HTR-8/SVneo (cell line): ENCODE measurements around the gene PSMD1.
"Not testable (repeated sequence)": the region's sequence is repeated elsewhere in the genome, so short reads cannot be mapped to it uniquely, and the experiment has no call there.

ENCODE experiments used
- DNase-seq: peaks from one replicate; pipeline ENCODE4 v3.0.0; 2011; ENCODE audit warnings: low spot score, mixed read lengths; ENCODE audit not compliant: insufficient read length
- FAIRE-seq: peaks from 2 replicates; lab custom pipeline; 2011; peaks lifted over from hg19 to GRCh38; lab: Jason Lieb, UNC

The PSMD1 gene

DNA sequence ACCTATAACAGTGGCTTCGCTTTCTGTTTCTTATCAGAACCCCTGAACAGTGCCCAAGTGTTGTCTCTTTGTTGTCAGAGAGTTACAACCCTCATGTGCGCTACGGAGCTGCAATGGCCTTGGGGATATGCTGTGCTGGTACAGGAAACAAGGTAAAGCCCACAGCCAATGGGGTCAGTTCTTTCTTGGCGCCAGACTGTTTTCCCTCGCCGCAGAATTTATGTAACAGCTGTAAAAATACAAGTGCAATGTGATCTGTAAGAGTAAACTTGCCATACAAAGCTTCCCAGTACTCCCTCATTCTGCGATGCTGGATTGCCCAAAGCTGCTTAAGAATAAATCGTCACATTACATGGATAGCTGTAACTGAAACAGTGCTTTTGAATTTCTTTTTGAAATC is 82.0 kb downstream of the PSMD1 start:
- no peak for FAIRE-seq
- DNase-seq: no peak

DNA sequence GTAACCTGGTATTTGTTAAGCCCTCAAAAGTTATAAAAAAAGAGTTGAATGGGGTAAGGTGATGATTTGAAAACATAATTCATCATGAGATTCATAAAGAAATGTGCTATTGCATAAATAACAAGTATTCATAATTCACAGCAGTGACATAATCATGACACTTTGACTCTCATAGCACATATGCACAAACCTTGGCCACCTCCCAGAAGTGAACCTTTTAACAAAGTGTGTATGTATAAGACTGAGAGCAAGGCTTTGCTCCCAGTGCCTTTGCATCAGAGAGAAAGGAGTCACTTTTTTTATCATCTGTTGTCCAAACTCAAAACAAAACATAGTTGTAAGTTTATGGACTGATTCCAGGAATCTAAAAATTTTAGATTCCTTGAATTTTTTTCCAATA is 83.1 kb downstream of the PSMD1 start:
- no peak for DNase-seq
- no peak for FAIRE-seq

DNA sequence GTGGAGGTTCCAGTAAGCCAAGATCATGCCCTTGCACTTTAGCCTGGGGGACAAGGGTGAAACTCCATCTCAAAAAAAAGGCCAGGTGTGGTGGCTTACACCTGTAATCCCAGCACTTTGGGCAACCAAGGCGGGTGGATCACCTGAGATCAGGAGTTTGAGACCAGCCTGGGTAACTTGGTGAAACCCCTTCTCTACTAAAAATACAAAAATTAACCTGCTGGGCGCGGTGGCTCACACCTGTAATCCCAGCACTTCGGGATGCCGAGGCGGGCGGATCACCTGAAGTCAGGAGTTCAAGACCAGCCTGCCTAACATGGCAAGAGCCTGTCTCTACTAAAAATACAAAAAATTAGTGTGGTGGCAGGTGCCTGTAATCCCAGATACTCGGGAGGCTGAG is 84.1 kb downstream of the PSMD1 start:
- DNase-seq, FAIRE-seq: not testable (repeated sequence)

DNA sequence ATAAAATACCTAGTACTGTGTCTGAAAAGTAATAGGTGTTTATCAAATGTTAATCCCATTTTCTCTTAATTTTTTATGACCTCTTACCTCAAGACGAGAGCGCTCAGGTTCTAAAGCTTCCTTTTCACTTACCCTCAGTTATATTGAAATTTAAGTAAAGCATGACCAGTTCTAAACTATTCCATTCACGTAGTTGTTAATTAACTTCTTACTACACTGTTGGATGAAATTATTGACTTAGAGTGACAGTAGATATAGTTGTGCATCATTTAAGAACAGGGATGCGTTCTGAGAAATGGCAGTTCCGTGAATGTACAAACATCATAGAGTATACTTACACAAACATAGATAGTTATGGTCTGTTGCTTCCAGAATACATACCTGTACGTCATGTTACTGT is 88.2 kb downstream of the PSMD1 start:
- DNase-seq (no peak), FAIRE-seq (no peak)

DNA sequence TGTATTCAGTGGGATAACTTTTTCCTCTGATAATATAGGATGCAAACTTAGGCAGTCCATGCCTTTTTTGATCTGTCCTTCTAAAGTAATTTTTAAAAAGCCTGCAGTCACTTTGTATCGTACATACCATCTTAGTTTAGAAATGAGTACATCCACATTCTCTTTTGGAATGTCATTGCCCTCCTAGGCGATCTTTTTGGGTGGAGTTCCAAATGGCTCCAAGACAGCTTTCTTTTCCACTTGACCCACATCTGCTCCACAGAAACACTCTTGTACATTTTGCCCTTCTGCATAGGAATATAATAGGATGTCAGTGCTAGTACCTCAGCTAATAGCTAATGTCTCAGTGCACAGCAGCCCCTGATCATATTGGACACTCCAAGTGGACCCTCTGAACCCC is 90.0 kb downstream of the PSMD1 start:
- DNase-seq (no peak), FAIRE-seq (no peak)

DNA sequence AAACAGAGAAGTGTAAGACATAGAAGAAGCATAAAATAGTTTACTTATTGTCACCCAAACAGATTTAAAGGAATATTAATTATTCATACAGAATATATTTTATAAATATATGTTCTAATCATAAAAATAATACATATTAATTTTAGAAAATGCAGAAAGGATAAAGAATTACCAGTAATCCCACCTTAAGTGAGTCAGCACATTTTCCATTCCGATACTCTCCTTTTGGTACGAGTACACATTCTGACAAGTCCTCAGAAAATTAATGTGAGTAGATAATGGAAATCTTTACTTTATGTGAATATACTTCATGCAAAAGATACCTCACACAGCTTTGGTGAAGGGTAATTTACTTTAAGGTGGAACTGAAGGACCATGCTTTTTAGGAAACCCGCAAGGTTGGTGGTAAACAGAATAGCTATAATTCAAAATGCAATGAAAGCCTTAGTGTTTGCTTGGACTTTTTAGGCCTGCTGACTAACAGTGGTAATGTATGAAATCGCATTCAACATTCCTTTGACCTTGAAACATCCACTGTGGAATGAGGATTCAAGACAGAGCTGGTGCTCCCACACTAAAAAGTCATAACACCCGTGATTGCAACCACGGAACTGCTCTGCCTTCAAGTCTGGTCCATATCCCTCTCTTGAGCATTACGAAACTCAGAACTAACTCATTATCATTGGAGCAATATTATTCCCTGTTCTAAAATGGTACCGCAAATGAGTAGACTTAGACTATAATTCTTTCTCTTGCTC is 96.3 kb downstream of the PSMD1 start:
- FAIRE-seq: no peak
- no peak for DNase-seq

DNA sequence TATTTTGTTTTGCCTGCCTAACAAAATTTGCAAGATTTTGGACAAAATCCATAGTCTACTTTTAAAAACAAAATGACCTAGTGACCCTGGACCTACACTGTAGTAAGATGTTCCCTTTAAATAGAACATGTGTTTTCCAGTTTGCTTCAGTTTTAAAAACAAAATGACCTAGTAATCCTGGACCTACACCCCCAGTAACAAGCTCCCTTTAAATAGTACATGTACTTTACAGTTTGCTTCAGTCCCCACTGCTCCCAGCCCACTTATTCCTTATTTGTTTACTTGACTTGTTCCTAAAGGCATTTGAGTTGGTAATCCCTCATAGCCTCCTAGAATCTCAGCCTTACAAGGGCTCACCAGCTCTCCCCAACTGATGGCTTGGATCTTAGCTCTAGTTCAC is 102.6 kb downstream of the PSMD1 start:
- FAIRE-seq (peak; percentile 36), DNase-seq (no peak)

DNA sequence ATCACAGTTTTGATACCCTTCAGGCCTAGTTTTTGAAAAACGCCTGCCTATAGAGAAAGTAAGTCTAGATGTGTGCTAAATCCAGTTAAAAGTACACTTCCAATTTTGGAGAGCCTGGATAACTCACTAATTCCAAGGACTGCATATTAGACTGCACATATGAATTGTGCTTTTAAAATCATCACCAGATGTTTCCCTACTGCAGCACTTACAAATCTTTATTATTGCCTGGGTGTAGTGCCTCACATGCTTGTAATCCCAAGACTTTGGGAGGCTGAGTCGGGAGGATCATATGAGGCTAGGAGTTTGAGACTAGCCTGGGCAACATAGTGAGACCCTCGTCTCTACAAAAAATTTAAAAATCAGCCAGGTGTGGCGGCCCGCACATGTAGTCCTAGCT is 104.0 kb downstream of the PSMD1 start:
- no peak for DNase-seq
- FAIRE-seq: no peak

DNA sequence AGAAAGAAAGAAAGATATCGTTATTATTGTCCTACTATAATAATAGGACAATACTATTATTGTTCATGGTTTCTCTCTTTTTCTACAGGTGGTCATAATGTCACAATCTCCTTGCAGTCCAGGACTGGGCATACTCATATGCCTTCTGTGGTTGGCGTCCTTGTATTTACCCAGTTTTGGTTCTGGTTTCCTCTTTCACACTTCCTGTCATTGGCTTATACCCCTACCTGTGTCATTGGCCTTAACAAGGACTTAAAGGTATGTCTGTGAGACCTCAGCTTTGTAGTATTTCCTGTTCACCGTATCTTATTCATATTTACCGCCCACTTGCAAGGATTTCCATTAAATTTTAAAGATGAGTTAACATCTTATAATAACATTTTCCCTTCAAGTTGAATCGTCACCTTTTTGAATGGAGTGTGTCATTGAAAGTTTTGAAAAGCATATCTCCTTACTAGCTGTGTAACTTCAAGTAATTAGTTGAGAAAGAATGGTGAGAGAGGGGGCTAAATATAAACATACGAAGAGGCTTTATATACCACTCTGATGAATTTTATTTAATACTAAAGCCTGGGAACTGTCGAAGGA is 104.7 kb downstream of the PSMD1 start:
- DNase-seq (no peak), FAIRE-seq (no peak)

DNA sequence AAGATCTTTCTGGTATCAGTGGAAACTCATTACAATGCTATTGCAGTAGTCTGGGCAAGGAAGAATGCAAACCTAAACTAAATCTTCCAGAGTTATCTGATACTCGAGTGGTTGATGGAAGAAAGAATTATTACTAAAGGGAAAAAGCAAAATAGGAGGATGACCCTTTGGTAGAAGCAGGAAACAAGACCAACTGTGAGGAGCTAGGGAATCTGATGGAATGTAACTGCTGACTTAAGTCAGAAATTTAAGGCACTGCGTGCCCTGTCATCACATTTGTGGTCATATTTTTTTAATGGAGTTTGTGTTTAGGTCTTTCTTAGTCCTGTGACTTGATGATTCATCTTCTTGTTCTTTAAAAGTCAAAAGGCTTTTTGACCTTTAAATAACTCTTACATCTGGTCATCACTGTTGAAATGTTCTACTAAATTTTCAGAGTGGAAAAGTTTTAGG is 105.2 kb downstream of the PSMD1 start:
- FAIRE-seq (no peak), DNase-seq (peak; percentile 75)

DNA sequence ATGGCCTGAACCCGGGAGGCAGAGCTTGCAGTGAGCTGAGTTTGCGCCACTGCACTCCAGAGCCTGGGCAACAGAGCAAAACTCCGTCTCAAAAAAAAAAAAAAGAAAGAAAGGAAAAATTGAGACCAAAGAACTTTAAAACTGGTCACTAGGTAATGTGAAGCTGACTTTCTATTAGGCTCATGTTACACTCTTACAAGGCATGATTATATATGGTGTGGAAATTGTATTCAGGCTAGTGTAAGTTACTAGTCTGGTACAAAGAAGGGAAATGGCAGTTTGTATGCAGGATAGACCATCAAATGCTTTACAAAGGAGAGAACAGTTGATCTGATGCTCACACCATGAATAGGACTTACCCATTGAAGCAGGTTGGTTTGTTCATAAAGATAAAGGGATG is 106.3 kb downstream of the PSMD1 start:
- DNase-seq: no peak
- FAIRE-seq: no peak

DNA sequence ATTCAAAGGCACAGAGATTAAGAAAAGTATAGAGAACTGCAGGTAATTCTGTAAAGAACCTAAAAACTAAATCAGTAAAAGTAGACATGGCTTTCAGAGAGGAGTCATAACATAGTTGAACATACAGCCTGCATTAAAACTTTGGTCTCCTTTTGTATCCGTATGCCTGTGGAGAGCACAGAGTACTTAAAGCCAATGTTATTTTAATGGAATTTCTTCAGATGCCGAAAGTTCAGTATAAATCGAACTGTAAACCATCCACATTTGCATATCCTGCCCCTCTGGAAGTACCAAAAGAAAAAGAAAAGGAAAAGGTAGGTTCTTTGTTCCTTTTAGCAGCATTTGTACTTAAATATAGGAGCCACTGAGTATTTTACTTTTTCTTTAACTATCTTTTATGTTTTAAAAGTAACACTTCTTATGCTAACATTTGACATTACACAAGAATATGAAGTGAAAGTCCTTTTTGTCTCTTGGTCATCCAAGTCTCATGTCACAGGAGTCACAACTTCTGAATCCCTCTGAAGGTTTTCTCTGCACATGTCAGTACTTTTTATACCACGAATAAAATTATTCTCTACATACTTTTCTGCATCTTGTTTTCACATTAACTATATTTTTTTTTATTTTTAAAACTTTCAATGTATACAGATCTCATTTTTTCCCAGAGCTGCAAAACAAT is 106.9 kb downstream of the PSMD1 start:
- DNase-seq (no peak), FAIRE-seq (no peak)

DNA sequence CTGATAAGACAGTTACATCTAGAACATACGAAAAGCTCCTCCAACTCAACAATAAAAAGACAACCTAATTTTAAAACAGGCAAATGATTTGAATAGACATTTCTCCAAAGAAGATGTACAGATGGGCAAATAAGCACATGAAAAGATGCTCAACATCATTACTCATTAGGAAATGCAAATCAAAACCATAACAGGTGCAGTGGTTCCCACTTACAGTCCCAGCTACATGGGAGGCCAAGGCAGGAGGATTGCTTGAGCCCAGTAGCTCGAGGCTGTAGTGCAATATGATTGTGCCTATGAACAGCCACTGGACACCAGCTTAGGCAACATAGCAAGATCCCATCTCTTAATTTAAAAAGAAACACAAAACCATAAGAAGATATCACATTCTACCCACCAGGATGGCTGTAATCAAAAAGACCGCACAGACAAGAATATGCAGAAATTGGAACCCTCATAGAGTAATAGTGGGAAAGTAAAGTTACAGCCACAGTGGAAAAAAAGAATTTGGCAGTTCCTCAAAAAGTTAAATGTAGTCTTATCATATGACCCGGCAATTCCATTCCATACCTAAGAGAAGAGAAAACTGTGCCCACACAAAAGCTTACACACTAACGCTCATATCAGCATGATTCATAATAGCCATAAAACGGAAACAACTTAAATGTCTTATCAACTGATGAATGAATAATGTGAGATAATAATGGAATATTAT is 111.2 kb downstream of the PSMD1 start:
- FAIRE-seq: no peak
- DNase-seq: no peak

DNA sequence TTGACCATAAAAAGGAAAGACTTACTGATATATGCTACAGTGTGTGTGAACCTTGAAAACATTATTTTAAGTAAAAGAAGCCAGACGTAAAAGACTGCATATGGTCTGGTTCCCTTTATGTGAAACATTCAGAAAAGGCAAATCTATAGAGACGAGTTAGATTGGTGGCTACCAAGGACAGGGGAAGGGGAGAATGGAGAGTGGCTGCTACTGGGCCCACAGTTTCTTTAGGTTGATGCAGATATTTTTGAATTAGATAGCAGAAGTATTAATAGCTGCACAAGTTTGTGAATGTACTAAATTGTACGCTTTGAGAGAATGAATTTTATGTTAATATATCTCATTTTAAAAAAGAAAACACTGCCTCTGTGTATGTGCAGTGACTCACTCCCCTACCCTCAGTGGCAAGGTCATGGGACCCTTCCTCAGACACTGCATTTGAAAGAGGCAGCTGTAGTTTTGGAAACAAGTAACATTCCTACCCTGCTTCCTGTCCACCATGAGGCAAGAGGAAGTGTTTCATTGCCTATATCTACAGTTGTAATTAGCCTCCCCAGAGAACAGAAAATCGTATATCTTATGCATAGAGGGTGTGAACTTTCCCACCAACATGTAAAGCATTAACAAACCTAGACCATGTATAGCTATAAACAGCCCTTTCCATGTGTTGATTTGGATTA is 111.9 kb downstream of the PSMD1 start:
- DNase-seq (no peak), FAIRE-seq (no peak)

DNA sequence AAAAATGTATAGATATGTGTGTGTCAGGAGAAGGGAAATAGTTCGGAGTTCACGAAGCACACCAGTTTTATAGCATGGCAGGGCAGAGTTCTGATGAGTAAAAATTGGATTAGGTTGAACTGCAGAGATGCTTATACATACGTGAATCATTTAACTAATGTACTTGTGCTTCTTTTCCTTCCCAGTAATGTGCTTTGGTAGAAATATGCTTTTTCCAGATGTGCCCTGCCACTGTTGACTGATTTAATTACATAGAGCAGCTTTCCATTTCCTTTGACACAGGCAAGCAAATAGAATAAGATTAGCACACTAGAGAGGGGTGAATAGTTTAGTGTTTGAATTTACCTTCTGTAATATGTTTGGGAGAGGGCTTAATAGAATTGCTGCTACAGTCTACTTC is 112.8 kb downstream of the PSMD1 start:
- no peak for DNase-seq
- FAIRE-seq: no peak

DNA sequence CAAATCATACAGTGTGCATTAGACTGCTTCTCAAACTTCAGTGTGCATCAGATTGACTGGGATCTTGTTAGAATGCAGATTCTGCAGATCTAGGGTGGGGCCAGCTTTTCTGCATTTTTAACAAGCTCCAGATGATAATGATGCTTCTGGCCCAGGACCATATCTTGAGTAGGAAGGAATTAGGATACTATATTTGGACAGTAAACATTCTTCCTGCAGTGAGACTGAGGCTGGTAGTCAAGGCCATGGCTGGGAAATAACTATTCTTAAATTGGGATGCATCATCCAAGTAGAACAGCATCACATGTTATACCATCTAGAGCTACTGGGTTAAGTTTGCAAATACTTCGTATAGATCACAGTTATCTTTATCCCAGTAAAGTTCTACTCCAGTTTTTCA is 113.4 kb downstream of the PSMD1 start:
- no peak for DNase-seq

DNA sequence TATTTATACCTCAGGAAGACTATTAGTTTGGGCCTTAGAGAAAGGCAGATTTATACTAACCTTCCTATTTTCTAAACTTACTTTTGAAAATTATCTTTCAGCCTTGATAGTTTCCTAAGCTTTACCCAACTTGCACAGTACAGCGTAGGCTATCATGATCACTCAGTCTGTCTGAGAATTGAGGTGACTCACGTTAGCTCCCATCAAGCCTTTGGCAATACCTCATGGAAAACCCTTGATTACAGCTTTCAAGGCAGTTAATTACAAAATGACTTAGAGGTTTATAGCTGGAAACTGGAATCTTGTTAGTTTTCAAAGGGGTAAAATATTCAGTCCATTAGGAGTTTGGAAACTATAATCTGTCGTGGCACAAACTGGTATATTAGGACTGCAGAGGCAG is 115.4 kb downstream of the PSMD1 start:
- FAIRE-seq: no peak

More for the DNA sequence above, 113.4 kb downstream of the PSMD1 start:
- no peak for FAIRE-seq

DNA sequence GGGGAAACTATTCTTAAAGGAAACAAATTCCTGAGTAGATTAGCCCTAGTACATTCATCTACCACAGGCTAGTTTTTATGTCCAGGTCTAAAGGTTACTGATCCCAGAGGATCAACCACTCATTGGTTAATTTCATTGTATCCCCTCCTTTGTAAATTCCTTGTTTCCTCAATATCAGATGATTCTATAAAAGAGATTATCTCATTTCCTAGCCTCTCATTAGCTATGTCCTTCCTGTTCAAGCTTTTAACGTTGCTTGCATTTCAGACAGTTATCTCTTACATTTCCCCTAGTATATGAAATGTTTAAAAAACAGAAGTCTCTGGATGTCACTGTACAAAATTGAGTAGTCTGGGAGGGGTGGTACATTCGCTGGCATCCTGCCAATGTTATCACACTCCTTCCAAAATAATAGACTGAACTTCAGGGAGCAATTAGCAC is 117.6 kb downstream of the PSMD1 start:
- FAIRE-seq (no peak), DNase-seq (no peak)

More for the DNA sequence above, 115.4 kb downstream of the PSMD1 start:
- DNase-seq: no peak

DNA sequence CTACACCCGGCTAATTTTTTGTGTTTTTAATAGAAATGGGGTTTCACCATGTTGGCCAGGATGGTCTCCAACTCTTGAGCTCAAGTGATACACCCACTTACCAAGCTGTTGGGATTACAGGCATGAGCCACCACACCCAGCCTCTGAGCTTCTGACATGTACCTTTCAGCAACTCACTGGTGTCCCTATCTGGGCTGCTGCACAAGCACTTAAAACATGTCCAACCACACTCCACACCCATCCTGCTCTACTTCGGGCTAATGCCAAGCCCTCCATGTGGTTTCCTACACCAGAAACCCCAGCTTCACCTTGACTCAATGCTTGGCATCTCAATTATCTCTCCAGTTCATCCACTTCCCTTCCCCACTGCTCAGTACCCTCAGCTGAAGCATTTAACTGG is 119.4 kb downstream of the PSMD1 start:
- DNase-seq: no peak
- no peak for FAIRE-seq
